ENCODE measurements around the gene PITPNC1.
"Not testable (repeated sequence)": the region's sequence is repeated elsewhere in the genome, so short reads cannot be mapped to it uniquely, and the experiment has no call there.

The PITPNC1 gene

DNA sequence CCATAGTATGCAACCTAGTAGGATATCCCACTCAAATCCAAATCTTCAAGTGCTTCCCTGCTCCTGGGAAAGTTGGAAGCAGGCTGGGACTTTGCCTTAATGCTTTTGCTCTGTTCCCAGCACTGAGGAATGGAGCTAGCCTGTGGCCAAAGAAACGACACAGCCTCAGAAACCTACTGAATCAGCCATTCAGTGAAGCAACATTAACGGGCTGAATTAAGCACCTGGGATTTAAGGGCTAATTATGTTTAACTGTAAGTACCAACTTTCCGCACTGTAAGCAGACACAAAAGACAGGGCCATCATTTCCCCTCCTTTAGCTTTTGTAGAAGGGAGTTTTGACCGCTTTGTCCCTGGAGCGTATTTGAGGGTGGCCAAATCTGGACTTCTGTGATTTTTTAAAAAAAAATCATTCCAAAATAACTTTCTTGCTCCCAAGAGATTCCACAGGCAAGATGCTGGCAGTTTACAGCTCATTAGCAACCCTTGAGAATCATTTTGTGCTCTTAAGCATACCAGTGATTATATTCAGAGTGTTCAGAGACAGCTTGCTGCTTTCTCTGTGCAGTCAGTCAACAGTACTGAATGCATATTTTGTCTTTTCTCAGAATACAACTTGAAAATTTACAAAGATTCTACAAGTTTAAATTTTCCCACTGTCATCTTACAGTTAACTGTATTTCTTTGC, 323.1 kb downstream of the PITPNC1 start:
- in situ Hi-C loops (cut with HindIII; ENCODE audit: low sequenced_read_pairs) = no loop called here

DNA sequence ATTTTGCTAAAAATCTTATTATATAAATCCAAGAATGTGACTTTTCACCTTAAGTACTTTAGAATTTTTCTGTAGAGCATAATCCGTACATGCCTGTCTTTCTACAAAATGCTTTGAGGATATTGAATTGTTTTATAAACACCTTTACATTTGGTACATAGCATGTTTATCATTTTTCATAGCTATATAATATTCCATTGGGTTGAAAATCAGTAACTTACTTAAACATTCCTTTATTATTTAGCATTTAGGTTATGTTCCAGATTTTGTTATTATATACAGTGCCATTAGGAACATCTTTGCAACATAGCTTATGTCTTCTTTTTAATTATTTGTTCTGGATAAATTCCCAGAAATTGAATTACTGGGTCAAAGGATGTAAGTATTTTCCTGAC, 323.6 kb downstream of the PITPNC1 start:
- in situ Hi-C loops (cut with HindIII; ENCODE audit: low sequenced_read_pairs) = no loop called here

DNA sequence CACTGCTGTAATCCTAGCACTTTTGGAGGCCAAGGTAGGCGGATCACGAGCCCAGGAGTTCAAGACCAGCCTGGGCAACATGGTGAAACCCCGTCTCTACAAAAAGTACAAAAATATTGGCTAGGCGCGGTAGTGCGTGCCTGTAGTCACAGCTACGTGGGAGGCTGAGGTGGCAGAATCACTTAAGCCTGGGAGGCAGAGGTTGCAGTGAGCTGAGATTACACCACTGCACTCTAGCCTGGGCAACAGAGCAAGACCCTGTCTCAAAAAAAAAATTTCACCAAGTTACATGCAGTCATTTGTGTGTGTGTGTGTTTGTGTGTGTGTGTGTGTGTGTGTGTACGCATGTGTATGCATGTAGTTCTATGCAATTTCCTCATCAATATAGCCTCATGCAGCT, 325.8 kb downstream of the PITPNC1 start:
- in situ Hi-C loops (cut with HindIII; ENCODE audit: low sequenced_read_pairs) = not testable (repeated sequence)

DNA sequence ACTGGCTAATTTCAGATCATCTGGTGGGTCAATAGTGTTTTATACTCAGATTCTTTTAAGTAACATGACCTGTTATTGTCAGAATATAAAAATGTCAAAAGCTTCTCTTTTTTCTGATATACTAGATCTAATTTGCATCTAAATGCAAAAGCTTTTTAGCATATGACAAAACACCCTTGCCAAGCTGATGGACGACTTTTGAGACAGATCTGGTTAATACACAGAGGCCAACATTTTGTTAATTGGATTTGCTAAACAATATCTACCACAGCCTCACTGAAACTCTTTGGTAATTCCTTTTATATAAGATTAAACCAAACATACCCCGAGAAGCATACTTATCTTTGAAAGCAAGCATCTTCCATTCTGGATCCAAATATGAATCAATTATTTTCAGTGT, 330.4 kb downstream of the PITPNC1 start:
- in situ Hi-C loops (cut with HindIII; ENCODE audit: low sequenced_read_pairs) = loop anchor here (5.0 kb wide), 1 partner anchor 220 kb away; no protein-coding TSS in a partner anchor

DNA sequence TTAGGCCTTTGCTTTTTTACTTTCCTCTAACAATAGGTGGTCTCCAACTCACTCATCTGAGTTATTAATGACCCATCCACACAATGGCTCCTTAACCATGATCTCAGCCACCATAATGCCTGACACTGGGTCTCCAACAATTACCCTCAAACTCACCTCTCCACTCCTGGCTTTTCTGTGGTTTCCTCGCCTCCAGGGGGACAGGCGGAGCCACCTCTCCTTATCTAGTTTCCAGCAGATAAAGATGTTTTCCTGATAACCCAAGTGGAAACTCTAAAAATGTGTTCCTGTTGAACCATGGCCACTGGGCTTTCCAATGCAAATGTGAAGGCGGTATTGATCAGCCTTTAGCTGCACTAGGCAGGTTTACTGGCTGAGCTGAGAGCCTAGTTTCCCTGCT, 331.3 kb downstream of the PITPNC1 start:
- in situ Hi-C loops (cut with HindIII; ENCODE audit: low sequenced_read_pairs) = loop anchor here (5.0 kb wide), 1 partner anchor 221 kb away; no protein-coding TSS in a partner anchor

DNA sequence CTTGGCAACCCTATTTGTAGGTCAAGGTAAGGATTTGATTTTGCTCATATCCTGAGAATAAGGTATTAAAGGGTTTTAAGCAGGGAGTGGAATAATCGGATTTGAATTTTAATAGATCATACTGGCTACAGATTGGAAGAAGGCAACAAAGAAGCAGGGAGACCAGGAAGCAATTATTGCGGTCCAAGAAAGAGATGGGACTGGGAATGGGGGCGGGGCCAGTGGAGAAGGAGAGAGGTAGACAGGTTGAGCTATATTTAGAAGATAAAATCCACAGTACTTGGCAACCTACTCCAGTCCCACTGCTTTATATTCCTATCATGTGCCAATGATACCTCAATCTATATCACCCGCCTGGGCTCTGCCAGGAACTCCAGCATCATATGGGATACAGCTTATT, 334.8 kb downstream of the PITPNC1 start:
- in situ Hi-C loops (cut with HindIII; ENCODE audit: low sequenced_read_pairs) = no loop called here

DNA sequence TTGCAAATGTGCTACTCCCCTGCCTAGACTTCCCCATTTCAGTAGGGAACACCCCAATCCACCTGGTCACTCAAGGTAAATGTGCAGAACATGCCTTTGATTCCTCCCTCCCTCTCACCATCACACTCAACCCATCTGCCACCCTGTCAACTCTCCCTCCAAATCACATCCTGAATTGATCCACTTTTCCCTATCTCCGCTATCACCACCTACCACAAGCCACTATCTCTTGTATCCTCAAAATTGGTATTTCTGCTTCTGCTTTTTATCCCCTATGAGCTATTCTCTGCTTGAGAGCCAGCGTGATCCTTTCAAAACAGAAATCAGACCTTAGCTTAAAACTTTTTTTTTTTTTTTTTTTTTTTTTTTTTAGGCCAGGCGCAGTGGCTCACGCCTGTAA, 335.3 kb downstream of the PITPNC1 start:
- in situ Hi-C loops (cut with HindIII; ENCODE audit: low sequenced_read_pairs) = no loop called here

DNA sequence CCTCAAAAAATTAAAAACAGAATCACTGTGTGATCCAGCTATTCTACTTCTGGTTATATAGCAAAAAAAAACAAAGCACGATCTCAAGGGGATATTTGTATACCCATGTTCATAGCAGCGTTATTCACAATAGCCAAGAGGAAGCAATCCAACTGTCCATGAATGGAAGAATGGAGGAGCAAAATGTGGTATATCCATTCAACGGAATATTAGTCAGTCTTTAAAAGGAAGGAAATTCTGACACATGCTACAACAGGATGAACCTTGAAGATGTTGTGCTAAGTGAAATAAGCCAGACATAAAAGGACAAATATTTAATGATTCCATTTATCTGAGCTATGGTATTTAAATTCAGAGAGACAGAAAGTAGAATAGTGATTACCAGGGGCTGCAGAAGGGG, 336.1 kb downstream of the PITPNC1 start:
- in situ Hi-C loops (cut with HindIII; ENCODE audit: low sequenced_read_pairs) = no loop called here

DNA sequence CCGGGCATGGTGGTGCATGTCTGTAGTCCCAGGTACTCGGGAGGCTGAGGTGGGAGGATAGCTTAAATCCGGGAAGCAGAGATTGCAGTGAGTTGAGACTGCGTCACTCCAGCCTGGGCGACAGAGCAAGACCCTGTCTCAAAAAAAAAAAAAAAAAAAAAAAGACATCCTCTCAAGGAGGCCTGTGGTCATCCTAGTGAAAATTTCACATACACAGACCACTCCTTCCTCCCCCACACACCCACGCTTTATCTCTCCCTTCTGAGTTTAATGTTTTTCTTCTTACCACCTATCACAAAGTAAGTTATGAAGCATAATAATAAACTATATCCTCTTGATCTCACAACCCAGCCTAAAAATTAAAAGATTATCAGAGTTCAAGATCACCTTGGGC, 339.3 kb downstream of the PITPNC1 start:
- in situ Hi-C loops (cut with HindIII; ENCODE audit: low sequenced_read_pairs) = no loop called here

DNA sequence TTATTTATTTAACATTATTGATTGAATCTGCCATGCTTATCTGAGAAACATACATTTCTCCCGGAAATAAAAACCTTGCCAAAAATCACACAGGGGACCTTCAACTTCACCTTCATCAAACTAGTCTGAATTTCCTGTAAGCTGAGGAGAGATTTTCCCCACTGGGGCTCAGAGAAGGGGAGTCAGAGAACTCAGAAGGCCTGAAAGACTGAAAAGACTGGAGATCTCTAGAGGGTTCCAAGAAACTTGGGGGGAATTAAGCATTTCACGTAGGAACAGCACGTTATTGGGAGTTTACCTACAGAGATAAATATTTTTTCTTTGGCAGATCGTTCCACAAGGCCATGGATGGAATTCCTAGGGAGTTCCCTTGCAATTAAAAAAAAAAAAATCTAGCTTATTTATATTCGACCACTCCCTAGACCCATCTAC, 340.1 kb downstream of the PITPNC1 start:
- in situ Hi-C loops (cut with HindIII; ENCODE audit: low sequenced_read_pairs) = no loop called here

DNA sequence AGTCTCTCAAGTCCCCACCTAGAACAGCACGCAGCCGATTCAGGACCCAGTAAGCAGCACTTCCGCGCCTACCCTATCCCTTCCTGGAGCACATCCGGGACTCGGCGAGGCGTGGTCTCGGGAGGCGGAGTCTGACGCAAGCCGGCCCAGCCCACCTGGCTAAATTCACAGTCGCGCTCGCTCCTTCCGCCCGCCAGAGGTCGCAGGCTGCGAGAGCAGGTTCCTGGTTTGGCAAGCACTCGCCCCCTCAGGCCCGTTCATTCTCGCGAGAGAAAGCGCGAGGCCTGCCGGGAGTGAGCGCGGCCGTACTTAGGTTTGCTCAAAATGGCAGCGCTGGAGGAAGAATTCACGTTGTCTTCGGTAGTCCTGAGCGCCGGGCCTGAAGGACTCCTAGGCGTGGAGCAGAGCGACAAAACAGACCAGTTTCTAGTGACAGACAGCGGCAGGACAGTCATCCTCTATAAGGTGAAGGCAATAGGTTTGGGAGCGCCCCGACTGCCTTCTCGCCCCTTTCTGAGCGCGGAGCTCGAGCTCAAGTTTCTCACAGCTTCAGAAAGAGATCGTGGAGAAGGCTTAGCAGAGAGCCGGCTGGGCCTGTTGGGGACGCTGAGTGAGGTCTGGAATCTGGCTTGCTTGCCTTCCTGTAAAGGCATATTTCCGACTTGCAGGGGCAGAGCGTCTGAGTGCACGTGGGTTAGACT, 340.7 kb downstream of the PITPNC1 start, which contains the start of gene NOL11:
Gene NOL11 (plus strand): TSS at position 313 of the 701 bp plus-strand sequence. CDS start 12 bp downstream, at position 325.
- in situ Hi-C loops (cut with HindIII; ENCODE audit: low sequenced_read_pairs) = no loop called here

DNA sequence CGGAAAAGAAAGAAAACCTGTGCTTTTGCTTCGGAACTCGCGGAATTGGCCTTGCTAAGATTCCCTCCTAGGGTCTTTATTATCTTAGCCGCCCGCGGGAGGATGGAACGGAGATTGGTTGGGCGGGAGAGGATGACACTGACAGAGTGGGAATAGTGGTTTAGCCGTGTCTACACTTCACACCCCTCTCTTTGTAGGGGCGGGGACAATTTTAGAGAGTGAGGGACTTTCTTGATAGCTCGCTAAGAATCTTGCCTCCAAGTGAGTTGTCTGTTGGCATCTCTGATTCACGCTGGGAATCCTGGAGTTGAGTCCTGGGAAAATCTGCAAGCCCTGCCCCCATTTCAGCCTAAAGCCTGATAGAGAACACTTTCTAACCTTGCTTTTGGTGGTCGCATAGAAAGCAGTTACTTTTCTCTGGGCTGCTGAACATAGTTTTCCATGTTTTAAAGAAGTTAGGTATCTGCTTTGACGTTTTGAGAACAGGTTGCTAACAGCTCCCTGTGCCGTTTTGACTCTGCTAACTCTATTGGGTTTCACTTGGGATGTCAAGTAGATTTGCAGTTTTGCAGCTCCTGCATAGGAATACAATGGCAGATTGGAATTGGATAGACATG, 341.4 kb downstream of the PITPNC1 start:
- in situ Hi-C loops (cut with HindIII; ENCODE audit: low sequenced_read_pairs) = no loop called here

DNA sequence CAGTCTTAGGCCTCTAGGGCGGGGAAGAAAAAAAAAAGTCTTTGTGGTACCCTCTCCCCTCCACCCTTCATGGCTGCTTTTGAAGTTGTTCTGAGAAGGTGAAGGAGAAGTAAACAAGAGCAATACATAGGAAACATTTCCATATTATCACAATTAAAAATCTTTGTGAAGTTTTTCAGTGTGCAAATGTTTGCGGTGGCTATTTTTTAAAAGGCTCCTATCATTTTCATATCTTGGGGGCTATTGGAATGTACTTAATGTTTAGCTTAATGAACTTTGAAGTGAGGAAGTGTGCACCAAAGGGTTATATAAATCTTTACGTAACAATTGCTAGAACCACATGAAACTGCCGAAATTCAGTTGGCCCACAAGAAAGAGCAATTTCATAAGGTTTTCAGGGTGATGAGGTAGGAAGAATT, 348.3 kb downstream of the PITPNC1 start:
- in situ Hi-C loops (cut with HindIII; ENCODE audit: low sequenced_read_pairs) = no loop called here

DNA sequence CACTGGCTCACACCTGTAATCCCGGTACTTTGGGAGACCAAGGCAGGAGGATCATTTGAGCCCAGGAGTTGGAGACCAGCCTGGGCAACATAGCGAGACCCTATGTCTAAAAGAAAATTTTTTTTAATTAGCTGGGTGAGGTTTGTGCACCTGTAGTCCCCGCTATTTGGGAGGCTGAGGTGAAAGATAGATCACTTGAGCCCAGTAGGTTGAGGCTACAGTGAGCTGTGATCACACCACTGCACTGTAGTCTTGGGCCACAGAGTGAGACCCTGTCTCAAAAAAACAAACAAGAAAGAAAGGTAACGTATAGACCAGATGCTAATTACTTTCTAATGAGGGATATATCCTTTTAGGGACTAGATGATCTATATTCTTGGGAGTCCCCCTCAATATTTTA, 348.7 kb downstream of the PITPNC1 start:
- in situ Hi-C loops (cut with HindIII; ENCODE audit: low sequenced_read_pairs) = no loop called here

DNA sequence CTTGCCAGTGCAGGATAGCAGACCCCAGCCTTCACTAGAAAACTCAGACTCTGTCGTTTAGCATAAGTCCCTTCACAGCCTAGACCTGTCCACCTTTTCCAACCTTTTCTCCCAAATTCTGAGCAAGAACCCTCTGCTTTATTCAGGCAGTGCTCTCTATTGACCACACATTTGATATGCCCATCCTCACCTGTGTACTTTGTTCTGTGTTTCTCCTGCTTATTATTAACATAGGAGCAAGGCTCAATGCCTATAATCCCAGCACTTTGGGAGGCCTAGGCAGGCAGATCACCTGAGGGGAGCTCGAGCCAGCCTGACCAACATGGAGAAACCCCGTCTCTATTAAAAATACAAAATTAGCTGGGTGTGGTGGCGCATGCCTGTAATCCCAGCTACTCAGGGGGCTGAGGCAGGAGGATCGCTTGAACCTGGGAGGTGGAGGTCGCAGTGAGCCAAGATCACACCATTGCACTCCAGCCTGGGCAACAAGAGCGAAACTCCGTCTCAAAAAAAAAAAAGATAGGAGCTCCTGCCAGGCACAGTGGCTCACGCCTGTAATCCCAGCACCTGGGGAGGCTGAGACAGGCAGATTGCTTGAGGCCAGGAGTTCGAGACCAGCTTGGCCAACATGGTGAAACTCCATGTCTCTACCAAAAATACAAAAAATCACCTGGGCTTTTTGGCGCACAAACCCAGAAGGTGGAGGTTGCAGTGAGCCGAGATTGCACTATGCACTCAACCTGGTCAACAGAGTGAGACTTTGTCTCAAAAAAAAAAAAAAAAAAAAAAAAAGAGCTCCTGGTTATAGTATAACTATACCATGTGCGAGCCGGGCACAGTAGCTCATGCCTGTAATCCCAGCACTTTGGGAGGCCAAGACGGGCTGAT, 350.3 kb downstream of the PITPNC1 start:
- in situ Hi-C loops (cut with HindIII; ENCODE audit: low sequenced_read_pairs) = not testable (repeated sequence)

DNA sequence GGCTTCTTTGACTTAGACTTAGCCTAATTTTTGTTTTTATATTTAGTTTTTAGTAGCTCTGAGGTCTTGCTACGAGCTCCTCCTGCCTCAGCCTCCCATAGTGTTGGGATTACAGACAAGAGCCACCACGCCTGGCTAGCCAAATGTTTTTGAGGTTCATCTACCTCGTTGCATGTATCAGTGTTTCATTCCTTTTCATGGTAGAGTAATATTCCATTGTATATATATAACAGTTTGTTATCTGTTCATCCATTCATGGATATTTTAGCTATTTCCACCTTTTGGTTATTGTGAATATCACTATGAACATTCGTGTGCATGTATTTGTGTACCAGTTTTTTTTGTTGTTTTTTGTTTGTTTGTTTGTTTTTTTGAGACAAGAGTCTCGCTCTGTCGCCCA, 352.8 kb downstream of the PITPNC1 start:
- in situ Hi-C loops (cut with HindIII; ENCODE audit: low sequenced_read_pairs) = no loop called here

DNA sequence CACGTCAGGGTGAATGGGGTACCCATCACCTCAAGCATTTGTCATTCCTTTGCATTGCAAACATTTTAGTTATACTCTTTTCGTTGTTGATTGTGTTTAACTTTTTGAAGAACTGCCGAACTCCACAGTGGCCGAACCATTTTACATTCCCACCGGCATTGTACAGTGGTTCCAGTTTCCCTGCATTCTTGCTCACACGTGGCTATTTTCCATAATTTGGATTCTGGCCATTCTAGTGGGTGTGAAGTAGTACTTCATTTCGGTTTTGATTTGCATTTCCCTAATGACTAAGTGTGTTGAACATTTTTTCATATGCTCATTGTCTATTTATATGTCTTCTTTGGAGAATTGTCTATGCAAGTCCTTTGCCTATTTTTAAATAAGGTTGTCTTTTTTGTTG, 353.6 kb downstream of the PITPNC1 start:
- in situ Hi-C loops (cut with HindIII; ENCODE audit: low sequenced_read_pairs) = no loop called here

DNA sequence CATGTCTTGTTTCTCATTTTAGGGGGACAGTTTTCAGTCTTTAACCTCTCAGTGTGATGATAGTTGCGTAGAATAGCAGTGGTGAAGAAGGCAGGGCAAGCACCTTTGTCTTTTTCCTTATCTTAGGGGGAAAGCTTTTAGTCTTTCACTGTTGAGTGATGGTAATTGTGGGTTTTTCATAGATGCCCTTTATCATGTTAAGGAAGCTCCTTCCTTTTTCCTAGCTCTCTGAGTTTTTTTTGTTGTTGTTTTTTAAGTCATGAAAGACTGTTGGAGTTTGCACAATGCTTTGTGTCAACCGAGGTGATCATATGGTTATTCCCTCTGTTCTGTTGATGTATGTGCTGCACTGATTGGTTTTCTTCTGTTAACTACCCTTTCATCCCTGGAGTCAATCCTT, 356.4 kb downstream of the PITPNC1 start:
- in situ Hi-C loops (cut with HindIII; ENCODE audit: low sequenced_read_pairs) = no loop called here

DNA sequence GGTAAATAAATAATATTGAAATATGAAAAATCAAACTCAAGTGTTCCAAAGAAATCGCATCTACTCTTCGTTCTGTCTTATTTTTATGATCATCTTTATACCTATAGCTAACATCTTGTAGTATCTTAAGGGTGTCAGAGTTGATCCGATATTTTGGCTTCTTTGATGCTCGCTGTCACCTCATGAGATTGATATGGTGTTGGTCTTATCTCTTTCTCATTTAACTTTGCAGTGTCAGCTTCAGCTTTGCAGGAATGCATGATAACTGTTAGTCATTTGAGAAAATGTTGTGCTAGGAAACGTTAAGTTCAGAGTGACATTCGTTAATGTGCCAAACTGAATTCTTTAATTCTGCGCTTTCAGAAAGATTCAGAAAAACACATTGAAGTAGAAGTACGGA, 360.1 kb downstream of the PITPNC1 start:
- in situ Hi-C loops (cut with HindIII; ENCODE audit: low sequenced_read_pairs) = no loop called here

DNA sequence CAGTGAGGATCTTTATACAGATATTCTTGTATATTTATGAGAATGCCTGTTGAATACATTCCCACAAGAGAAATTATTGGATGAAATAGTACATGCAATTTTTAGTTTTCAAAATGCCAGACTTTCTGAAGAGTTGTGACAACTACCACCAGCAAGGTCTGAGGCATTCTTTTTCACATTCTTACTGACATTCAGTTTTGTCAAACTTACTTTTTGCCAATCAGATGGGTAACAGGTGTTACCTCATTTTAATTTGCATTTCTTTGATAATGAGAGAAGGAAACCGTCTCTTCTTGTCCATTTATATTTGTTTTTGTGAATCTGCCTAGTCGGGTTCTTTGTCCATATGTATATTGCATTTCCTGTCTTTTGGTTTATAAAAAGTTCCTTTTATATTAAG, 364.9 kb downstream of the PITPNC1 start:
- in situ Hi-C loops (cut with HindIII; ENCODE audit: low sequenced_read_pairs) = no loop called here

All from endothelial cell of hepatic sinusoid (primary cell).